GM12878 (cell line): ENCODE results near the gene RNLS. TPM values are rescaled to one million over a fixed set of nuclear protein-coding genes. Genes with fewer than 3 reads are reported as not detected.
A peak's percentile ranks its signal among the peaks of the same experiment; 100 is the strongest.

Source experiments
- ATAC-seq: fragments of 200-7000 bp; cut with Tn5 transposase; 3 replicates; pipeline ENCODE4 v1.9.1; 2020; ENCODE audit warnings: mild to moderate bottlenecking, moderate library complexity
- BruUV-seq: library from RNA; stranded (reverse); fragments of 400-500 nt; replicated peaks from 2 replicates; lab custom pipeline; 2021; lab: Mats Ljungman, UMichigan
- CTCF ChIA-PET: fragments of 300-600 bp; sonication (Branson Sonifier 250); formaldehyde crosslinking; extraction: SDS; loops from one replicate; lab custom pipeline; 2021; ENCODE audit warnings: inconsistent platforms; lab: Yijun Ruan, JAX
- POLR2A ChIA-PET: fragments of 350-600 bp; formaldehyde crosslinking; extraction: SDS; loops from one replicate; lab custom pipeline; 2021; ENCODE audit warnings: inconsistent platforms; lab: Charles Lee
- RAD21 ChIA-PET: fragments of 300-600 bp; sonication (Branson Sonifier 250); formaldehyde crosslinking; loops from one replicate; lab custom pipeline; 2023; ENCODE audit warnings: antibody characterized with exemption; ENCODE audit not compliant: unreplicated experiment; lab: Charles Lee
- SMC1A ChIA-PET: fragments of 300-600 bp; sonication (Branson Sonifier 250); formaldehyde crosslinking; loops from one replicate; lab custom pipeline; 2023; ENCODE audit not compliant: unreplicated experiment, uncharacterized antibody; lab: Charles Lee
- DNase-seq: peaks from one replicate; pipeline ENCODE4 v3.0.0-alpha.2; 2011; ENCODE audit warnings: low read depth, low spot score
- FAIRE-seq: peaks from 3 replicates; lab custom pipeline; 2011; peaks lifted over from hg19 to GRCh38; lab: Jason Lieb, UNC
- H2AFZ ChIP-seq: 2 replicates; pipeline ENCODE4 v1.6.0; 2011; ENCODE audit warnings: low read depth, low read length, control low read depth; ENCODE audit not compliant: control insufficient read depth
- H3K27ac ChIP-seq: 2 replicates; pipeline ENCODE4 v1.5.1; 2011; ENCODE audit warnings: control low read depth; ENCODE audit not compliant: control insufficient read depth, insufficient read depth
- H3K27me3 ChIP-seq, 2 experiments: replicated peaks in 1 of 2; 2 replicates each; pipeline versions ENCODE4 v1.6.0 to v1.6.1; 2011; ENCODE audit warnings: low read length in 1 of 2; ENCODE audit not compliant: control insufficient read depth in 2 of 2, insufficient read depth in 2 of 2
- H3K36me3 ChIP-seq, 2 experiments: 2 replicates each; pipeline ENCODE4 v1.5.1; 2011; ENCODE audit warnings: low read length in 1 of 2; ENCODE audit not compliant: control insufficient read depth in 2 of 2, insufficient read depth in 2 of 2
- H3K4me1 ChIP-seq: 2 replicates; pipeline ENCODE4 v1.6.1; 2011; ENCODE audit warnings: mild to moderate bottlenecking, low read length, moderate library complexity, mixed read lengths; ENCODE audit not compliant: control insufficient read depth, insufficient read depth
- H3K4me2 ChIP-seq: 2 replicates; pipeline ENCODE4 v1.6.0; 2011; ENCODE audit warnings: control low read depth; ENCODE audit not compliant: control insufficient read depth, insufficient read depth
- H3K4me3 ChIP-seq: fragments of 200-600 bp; sonication (generic); 2 replicates; pipeline ENCODE4 v1.5.1; 2016
- H3K79me2 ChIP-seq: 2 replicates; pipeline ENCODE4 v1.6.0; 2011; ENCODE audit warnings: low read length; ENCODE audit not compliant: control insufficient read depth, insufficient read depth
- H3K9ac ChIP-seq: 2 replicates; pipeline ENCODE4 v1.8.0; 2011; ENCODE audit warnings: low read length, control low read depth, mixed read lengths; ENCODE audit not compliant: control insufficient read depth, insufficient read depth
- H3K9me3 ChIP-seq: replicated peaks from 3 replicates; pipeline ENCODE4 v1.5.1; 2011; ENCODE audit warnings: mild to moderate bottlenecking, low read length; ENCODE audit not compliant: control insufficient read depth, insufficient read depth
- H4K20me1 ChIP-seq: 2 replicates; pipeline ENCODE4 v1.6.0; 2011; ENCODE audit not compliant: control insufficient read depth, insufficient read depth
- BACH1 ChIP-seq: fragments of 450-650 bp; IDR thresholded peaks from 2 replicates; pipeline ENCODE4 v1.6.1; 2017; ENCODE audit warnings: mild to moderate bottlenecking, borderline replicate concordance
- CBFB ChIP-seq: IDR thresholded peaks from 2 replicates; pipeline ENCODE4 v1.6.1; 2016; ENCODE audit warnings: antibody characterized with exemption, low read depth
- EZH2 ChIP-seq: IDR thresholded peaks from 2 replicates; pipeline ENCODE4 v1.6.1; 2012; ENCODE audit warnings: low read depth, mild to moderate bottlenecking, control low read depth, inconsistent platforms, low read length, borderline replicate concordance; ENCODE audit not compliant: control insufficient read depth
- HDAC6 ChIP-seq: fragments of 200-600 bp; sonication (generic); IDR thresholded peaks from one replicate; pipeline ENCODE4 v1.8.0; 2017; ENCODE audit warnings: antibody characterized with exemption; ENCODE audit not compliant: unreplicated experiment
- IKZF1 ChIP-seq: fragments of 450-650 bp; conservative IDR thresholded peaks from 2 replicates; pipeline ENCODE4 v1.6.1; 2017; ENCODE audit warnings: antibody characterized with exemption, mild to moderate bottlenecking
- JUND ChIP-seq: IDR thresholded peaks from 2 replicates; pipeline ENCODE4 v1.6.1; 2012; ENCODE audit warnings: low read depth, mild to moderate bottlenecking, low read length, improper control_type of control experiment, moderate library complexity
- NRF1 ChIP-seq: conservative IDR thresholded peaks from 2 replicates; pipeline ENCODE4 v1.6.1; 2011; ENCODE audit warnings: mild to moderate bottlenecking, low read depth, low read length, improper control_type of control experiment
- PAX8 ChIP-seq: fragments of 450-650 bp; IDR thresholded peaks from 2 replicates; pipeline ENCODE4 v1.6.1; 2017; ENCODE audit warnings: mild to moderate bottlenecking, moderate library complexity
- POLR2AphosphoS5 ChIP-seq: IDR thresholded peaks from 2 replicates; pipeline ENCODE4 v1.6.1; 2011; ENCODE audit warnings: mild to moderate bottlenecking, low read length, inconsistent platforms
- RAD21 ChIP-seq: IDR thresholded peaks from 2 replicates; pipeline ENCODE4 v1.6.1; 2011; ENCODE audit warnings: mild to moderate bottlenecking, low read depth, low read length, moderate library complexity; ENCODE audit not compliant: insufficient read depth
- SUPT20H ChIP-seq: IDR thresholded peaks from 2 replicates; pipeline ENCODE4 v1.6.1; 2011; ENCODE audit warnings: low read depth, mild to moderate bottlenecking, low read length, moderate library complexity, borderline replicate concordance; ENCODE audit not compliant: control insufficient read depth
- SUZ12 ChIP-seq: fragments of 200-600 bp; sonication (generic); IDR thresholded peaks from one replicate; pipeline ENCODE4 v1.6.1; 2018; ENCODE audit warnings: antibody characterized with exemption, mild to moderate bottlenecking; ENCODE audit not compliant: unreplicated experiment
- YY1 ChIP-seq: IDR thresholded peaks from 2 replicates; pipeline ENCODE4 v1.6.1; 2011; ENCODE audit warnings: low read depth, mild to moderate bottlenecking, low read length
- ZNF274 ChIP-seq: IDR thresholded peaks from one replicate; pipeline ENCODE4 v1.8.0; 2011; ENCODE audit not compliant: insufficient read length, insufficient read depth
- WGBS: methylation state at CpG from one replicate; pipeline ENCODE4 v1.1.6; 2016; ENCODE audit warnings: low lambda C conversion rate; ENCODE audit not compliant: insufficient replicate concordance, insufficient coverage; ENCODE audit errors: missing lambda C conversion rate; 5-methylcytosine and 5-hydroxymethylcytosine counted together
- in situ Hi-C: fragments of 300-500 bp; cut with MboI; formaldehyde crosslinking; loops from 9 replicates; pipeline ENCODE4 v1.14.3; 2018; ENCODE audit warnings: mixed read lengths
- intact Hi-C: fragments of 100-400 bp; cut with micrococcal nuclease; formaldehyde crosslinking; loops from one replicate; pipeline ENCODE4 v1.14.2; 2022; ENCODE audit not compliant: unreplicated experiment
- polyA plus RNA-seq, 11 experiments: library from polyadenylated mRNA; depleted of rRNA in 4 of 11; unstranded in 6 of 11; stranded (reverse) in 5 of 11; fragments of >200 nt; fragmentation: Nextera tagmentation in 4 of 11; fragmentation: Illumina TruSeq in 1 of 11; extraction: Ambion mirVana in 4 of 11; extraction: Trizol in 1 of 11; gene quantifications; 1 replicate in 1 of 11; 2 replicates in 10 of 11; pipeline versions ENCODE4 v1.2.1 to v1.2.3, GENCODE V29; 2011 to 2016; ENCODE audit warnings: inconsistent platforms in 2 of 11, missing spikeins in 2 of 11, low read depth in 1 of 11
- total RNA-seq, 4 experiments: library from RNA; depleted of rRNA in 3 of 4; stranded (reverse); fragments of >200 nt in 3 of 4; fragmentation: Illumina TruSeq in 1 of 4; extraction: Trizol in 1 of 4; gene quantifications; 2 replicates each; pipeline versions ENCODE4 v1.2.1 to v1.2.3, GENCODE V29; 2013 to 2021
- TF ChIP-seq, protein P1 (sequence below): fragments of 150-350 bp; IDR thresholded peaks from 2 replicates; pipeline ENCODE4 v1.6.1; 2016; ENCODE audit warnings: low read depth, low read length
- TF ChIP-seq, protein P2 (sequence below): fragments of 450-650 bp; IDR thresholded peaks from 2 replicates; pipeline ENCODE4 v1.6.1; 2016; ENCODE audit warnings: mild to moderate bottlenecking
- TF ChIP-seq, protein P3 (sequence below): IDR thresholded peaks from 2 replicates; pipeline ENCODE4 v1.6.1; 2012; ENCODE audit warnings: low read length, inconsistent platforms
- TF ChIP-seq, protein P4 (sequence below): fragments of 450-650 bp; IDR thresholded peaks from 2 replicates; pipeline ENCODE4 v1.6.1; 2017; ENCODE audit warnings: low read depth, mild to moderate bottlenecking, moderate library complexity

RNLS gene
- total and polyA plus RNA-seq, 10 of the 15 experiments (the other 5 are each of a cell fraction or from before 2014, with no cell fraction given), result 3.4 to 6.7 (median 4.6) TPM

DNA sequence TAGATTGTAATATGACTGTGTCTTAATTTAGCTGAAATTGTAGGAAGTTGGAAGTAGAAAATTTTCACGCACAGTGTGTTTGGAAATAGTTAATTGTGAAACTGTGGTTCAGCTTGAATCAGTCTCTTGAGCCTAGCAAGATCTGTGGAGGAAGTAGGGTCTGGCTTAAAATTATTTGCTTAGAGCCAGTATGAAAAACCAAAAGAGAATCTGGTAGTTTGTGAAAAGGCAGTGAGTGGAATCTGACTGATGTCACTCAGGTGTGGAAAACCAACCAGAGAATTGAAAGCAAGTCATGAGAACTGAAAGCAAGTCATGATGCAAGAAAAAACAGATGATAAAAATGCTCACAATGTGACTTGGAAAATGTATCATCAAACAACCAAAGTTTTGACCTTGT, 14.9 kb upstream of the RNLS start:
- H4K20me1 ChIP-seq, result no peaks in the 10 kb centered on the region
- H3K27me3 ChIP-seq, result no peaks in the 10 kb centered on the region
- intact Hi-C loops, result no loop called here
- in situ Hi-C loops, result no loop called here
- WGBS, result 6% methylated on average over 1 of the region's 1 CpG
- H3K4me3 ChIP-seq, result no peak overlapping the region
- FAIRE-seq (peak; percentile 89), DNase-seq (peak; percentile 67), ATAC-seq (peak; percentile 98)
- H3K36me3 ChIP-seq, result no peaks in the 10 kb centered on the region
- H3K4me1 ChIP-seq, result peaks cover 10% of the 10 kb centered on the region
- no peak overlapping the region for H3K9ac ChIP-seq
- POLR2A ChIA-PET, result interaction anchor here (1.7 kb wide), 1 partner anchor 15 kb away, joined by 5 read pairs; the partner anchor contains the start of gene RNLS
- peak overlapping the region; percentile 11 for H3K4me2 ChIP-seq
- no TSS peak for BruUV-seq
- H3K27ac ChIP-seq, result peak overlapping the region; percentile 53; the same call in 1 of the 2 replicates
- CTCF ChIA-PET, result interaction anchor here (1.7 to 4.4 kb wide), 2 partner anchors 11 to 16 kb away, joined by 3 to 20 read pairs; partner anchors contain the start of gene RNLS
- no peaks in the 10 kb centered on the region for H3K9me3 ChIP-seq
- no peaks in the 10 kb centered on the region for H3K79me2 ChIP-seq
- H2AFZ ChIP-seq, result peak overlapping the region; percentile 70
- RAD21 ChIA-PET, result interaction anchor here (1.5 kb wide), 1 partner anchor 15 kb away, joined by 4 read pairs; the partner anchor contains the start of gene RNLS
- SMC1A ChIA-PET, result interaction anchor here (0.6 to 2.7 kb wide), 3 partner anchors 10 to 1698 kb away, joined by 3 to 14 read pairs (median 10); partner anchors contain the start of gene RNLS
- TF ChIP-seq YY1 (no peak), SUZ12 (no peak), CBFB (no peak), EZH2 (no peak), PAX8 (no peak), POLR2AphosphoS5 (no peak), RAD21 (no peak), IKZF1 (no peak), JUND (no peak), SUPT20H (no peak), BACH1 (no peak), NRF1 (no peak), ZNF274 (no peak), HDAC6 (no peak)
- TF ChIP-seq, protein P1, sequence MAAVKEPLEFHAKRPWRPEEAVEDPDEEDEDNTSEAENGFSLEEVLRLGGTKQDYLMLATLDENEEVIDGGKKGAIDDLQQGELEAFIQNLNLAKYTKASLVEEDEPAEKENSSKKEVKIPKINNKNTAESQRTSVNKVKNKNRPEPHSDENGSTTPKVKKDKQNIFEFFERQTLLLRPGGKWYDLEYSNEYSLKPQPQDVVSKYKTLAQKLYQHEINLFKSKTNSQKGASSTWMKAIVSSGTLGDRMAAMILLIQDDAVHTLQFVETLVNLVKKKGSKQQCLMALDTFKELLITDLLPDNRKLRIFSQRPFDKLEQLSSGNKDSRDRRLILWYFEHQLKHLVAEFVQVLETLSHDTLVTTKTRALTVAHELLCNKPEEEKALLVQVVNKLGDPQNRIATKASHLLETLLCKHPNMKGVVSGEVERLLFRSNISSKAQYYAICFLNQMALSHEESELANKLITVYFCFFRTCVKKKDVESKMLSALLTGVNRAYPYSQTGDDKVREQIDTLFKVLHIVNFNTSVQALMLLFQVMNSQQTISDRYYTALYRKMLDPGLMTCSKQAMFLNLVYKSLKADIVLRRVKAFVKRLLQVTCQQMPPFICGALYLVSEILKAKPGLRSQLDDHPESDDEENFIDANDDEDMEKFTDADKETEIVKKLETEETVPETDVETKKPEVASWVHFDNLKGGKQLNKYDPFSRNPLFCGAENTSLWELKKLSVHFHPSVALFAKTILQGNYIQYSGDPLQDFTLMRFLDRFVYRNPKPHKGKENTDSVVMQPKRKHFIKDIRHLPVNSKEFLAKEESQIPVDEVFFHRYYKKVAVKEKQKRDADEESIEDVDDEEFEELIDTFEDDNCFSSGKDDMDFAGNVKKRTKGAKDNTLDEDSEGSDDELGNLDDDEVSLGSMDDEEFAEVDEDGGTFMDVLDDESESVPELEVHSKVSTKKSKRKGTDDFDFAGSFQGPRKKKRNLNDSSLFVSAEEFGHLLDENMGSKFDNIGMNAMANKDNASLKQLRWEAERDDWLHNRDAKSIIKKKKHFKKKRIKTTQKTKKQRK, result no peak
- TF ChIP-seq, protein P2, sequence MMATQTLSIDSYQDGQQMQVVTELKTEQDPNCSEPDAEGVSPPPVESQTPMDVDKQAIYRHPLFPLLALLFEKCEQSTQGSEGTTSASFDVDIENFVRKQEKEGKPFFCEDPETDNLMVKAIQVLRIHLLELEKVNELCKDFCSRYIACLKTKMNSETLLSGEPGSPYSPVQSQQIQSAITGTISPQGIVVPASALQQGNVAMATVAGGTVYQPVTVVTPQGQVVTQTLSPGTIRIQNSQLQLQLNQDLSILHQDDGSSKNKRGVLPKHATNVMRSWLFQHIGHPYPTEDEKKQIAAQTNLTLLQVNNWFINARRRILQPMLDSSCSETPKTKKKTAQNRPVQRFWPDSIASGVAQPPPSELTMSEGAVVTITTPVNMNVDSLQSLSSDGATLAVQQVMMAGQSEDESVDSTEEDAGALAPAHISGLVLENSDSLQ, result peak; percentile 94
- TF ChIP-seq, protein P3, sequence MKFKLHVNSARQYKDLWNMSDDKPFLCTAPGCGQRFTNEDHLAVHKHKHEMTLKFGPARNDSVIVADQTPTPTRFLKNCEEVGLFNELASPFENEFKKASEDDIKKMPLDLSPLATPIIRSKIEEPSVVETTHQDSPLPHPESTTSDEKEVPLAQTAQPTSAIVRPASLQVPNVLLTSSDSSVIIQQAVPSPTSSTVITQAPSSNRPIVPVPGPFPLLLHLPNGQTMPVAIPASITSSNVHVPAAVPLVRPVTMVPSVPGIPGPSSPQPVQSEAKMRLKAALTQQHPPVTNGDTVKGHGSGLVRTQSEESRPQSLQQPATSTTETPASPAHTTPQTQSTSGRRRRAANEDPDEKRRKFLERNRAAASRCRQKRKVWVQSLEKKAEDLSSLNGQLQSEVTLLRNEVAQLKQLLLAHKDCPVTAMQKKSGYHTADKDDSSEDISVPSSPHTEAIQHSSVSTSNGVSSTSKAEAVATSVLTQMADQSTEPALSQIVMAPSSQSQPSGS, result peak; percentile 42; the same call in 1 of the 2 replicates
- TF ChIP-seq, protein P4, sequence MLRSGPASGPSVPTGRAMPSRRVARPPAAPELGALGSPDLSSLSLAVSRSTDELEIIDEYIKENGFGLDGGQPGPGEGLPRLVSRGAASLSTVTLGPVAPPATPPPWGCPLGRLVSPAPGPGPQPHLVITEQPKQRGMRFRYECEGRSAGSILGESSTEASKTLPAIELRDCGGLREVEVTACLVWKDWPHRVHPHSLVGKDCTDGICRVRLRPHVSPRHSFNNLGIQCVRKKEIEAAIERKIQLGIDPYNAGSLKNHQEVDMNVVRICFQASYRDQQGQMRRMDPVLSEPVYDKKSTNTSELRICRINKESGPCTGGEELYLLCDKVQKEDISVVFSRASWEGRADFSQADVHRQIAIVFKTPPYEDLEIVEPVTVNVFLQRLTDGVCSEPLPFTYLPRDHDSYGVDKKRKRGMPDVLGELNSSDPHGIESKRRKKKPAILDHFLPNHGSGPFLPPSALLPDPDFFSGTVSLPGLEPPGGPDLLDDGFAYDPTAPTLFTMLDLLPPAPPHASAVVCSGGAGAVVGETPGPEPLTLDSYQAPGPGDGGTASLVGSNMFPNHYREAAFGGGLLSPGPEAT, result no peak
